ENCODE measurements around the gene CYGB.

GRCh38 chr17:76501827-76502307, 35.6 kb downstream of the CYGB start:
- TF ChIP-seq, protein P1, sequence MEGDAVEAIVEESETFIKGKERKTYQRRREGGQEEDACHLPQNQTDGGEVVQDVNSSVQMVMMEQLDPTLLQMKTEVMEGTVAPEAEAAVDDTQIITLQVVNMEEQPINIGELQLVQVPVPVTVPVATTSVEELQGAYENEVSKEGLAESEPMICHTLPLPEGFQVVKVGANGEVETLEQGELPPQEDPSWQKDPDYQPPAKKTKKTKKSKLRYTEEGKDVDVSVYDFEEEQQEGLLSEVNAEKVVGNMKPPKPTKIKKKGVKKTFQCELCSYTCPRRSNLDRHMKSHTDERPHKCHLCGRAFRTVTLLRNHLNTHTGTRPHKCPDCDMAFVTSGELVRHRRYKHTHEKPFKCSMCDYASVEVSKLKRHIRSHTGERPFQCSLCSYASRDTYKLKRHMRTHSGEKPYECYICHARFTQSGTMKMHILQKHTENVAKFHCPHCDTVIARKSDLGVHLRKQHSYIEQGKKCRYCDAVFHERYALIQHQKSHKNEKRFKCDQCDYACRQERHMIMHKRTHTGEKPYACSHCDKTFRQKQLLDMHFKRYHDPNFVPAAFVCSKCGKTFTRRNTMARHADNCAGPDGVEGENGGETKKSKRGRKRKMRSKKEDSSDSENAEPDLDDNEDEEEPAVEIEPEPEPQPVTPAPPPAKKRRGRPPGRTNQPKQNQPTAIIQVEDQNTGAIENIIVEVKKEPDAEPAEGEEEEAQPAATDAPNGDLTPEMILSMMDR (IDR thresholded peaks at IDR 0.05; ENCODE audit: low read depth, low read length, missing input control) = no peak
- TF ChIP-seq, protein P2, sequence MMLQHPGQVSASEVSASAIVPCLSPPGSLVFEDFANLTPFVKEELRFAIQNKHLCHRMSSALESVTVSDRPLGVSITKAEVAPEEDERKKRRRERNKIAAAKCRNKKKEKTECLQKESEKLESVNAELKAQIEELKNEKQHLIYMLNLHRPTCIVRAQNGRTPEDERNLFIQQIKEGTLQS (IDR thresholded peaks at IDR 0.05) = no peak
- TF ChIP-seq FOXA2 (IDR thresholded peaks at IDR 0.05) (no peak), EGR1 (IDR thresholded peaks at IDR 0.05; ENCODE audit: low read depth in 2 of 2) (no peak), RAD21 (IDR thresholded peaks at IDR 0.05) (no peak), MAX (IDR thresholded peaks at IDR 0.05) (no peak), GABPA (IDR thresholded peaks at IDR 0.05 in 1 of 2, conservative IDR thresholded peaks at IDR 0.05 in 1 of 2) (no peak), JUND (IDR thresholded peaks at IDR 0.05) (no peak), HNF4G (IDR thresholded peaks at IDR 0.05) (no peak), HNF4A (conservative IDR thresholded peaks at IDR 0.05) (no peak), FOXA1 (IDR thresholded peaks at IDR 0.05) (no peak), YY1 (IDR thresholded peaks at IDR 0.05) (no peak)
- TF ChIP-seq, protein P3, sequence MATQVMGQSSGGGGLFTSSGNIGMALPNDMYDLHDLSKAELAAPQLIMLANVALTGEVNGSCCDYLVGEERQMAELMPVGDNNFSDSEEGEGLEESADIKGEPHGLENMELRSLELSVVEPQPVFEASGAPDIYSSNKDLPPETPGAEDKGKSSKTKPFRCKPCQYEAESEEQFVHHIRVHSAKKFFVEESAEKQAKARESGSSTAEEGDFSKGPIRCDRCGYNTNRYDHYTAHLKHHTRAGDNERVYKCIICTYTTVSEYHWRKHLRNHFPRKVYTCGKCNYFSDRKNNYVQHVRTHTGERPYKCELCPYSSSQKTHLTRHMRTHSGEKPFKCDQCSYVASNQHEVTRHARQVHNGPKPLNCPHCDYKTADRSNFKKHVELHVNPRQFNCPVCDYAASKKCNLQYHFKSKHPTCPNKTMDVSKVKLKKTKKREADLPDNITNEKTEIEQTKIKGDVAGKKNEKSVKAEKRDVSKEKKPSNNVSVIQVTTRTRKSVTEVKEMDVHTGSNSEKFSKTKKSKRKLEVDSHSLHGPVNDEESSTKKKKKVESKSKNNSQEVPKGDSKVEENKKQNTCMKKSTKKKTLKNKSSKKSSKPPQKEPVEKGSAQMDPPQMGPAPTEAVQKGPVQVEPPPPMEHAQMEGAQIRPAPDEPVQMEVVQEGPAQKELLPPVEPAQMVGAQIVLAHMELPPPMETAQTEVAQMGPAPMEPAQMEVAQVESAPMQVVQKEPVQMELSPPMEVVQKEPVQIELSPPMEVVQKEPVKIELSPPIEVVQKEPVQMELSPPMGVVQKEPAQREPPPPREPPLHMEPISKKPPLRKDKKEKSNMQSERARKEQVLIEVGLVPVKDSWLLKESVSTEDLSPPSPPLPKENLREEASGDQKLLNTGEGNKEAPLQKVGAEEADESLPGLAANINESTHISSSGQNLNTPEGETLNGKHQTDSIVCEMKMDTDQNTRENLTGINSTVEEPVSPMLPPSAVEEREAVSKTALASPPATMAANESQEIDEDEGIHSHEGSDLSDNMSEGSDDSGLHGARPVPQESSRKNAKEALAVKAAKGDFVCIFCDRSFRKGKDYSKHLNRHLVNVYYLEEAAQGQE (IDR thresholded peaks at IDR 0.05) = no peak
